ENCODE measurements around the gene USP20.

- TF ChIP-seq ATF3 (IDR thresholded peaks at IDR 0.05) (no peak), POLR2A (IDR thresholded peaks at IDR 0.05; ENCODE audit: borderline replicate concordance, extremely low read depth, insufficient read depth, insufficient read length) (no peak), YY1 (IDR thresholded peaks at IDR 0.05; ENCODE audit: extremely low read depth, insufficient replicate concordance, low read depth, low read length) (no peak), CEBPB (IDR thresholded peaks at IDR 0.05; ENCODE audit: low read depth) (no peak), EZH2 (IDR thresholded peaks at IDR 0.05) (no peak), CTCF (IDR thresholded peaks at IDR 0.05 in 2 of 3, conservative IDR thresholded peaks at IDR 0.05 in 1 of 3; ENCODE audit: borderline replicate concordance in 1 of 3, insufficient read depth in 1 of 3, low read depth in 2 of 3, low read length in 2 of 3) (no peak), ZBTB33 (IDR thresholded peaks at IDR 0.05; ENCODE audit: extremely low read depth, insufficient replicate concordance, low read length) (no peak), RAD21 (IDR thresholded peaks at IDR 0.05; ENCODE audit: low read depth) (no peak), ZNF274 (IDR thresholded peaks at IDR 0.05; ENCODE audit: low read depth, low read length) (no peak), TCF7L2 (IDR thresholded peaks at IDR 0.05; ENCODE audit: borderline replicate concordance, extremely low read depth, insufficient read depth, insufficient read length) (no peak), SIN3A (IDR thresholded peaks at IDR 0.05; ENCODE audit: low read depth) (no peak), EZH2phosphoT487 (IDR thresholded peaks at IDR 0.05; ENCODE audit: borderline replicate concordance) (no peak)
Measured at GRCh38 chr9:129898185-129898584, 62.9 kb downstream of the USP20 start.

Data from HCT116 (cell line).